GM12892 (cell line): Measurements from ENCODE around the gene DDR2.
A peak's percentile ranks its signal among the peaks of the same experiment; 100 is the strongest.

ENCODE experiments used
- DNase-seq: peaks from one replicate; pipeline ENCODE4 v3.0.0; 2011; ENCODE audit not compliant: insufficient read length
- FAIRE-seq: peaks from 2 replicates; lab custom pipeline; 2011; peaks lifted over from hg19 to GRCh38; lab: Jason Lieb, UNC
- POLR2A ChIP-seq: IDR thresholded peaks from 2 replicates; pipeline ENCODE4 v1.6.1; 2011; ENCODE audit warnings: low read depth, low read length, control low read depth
- POLR2AphosphoS5 ChIP-seq: IDR thresholded peaks from 2 replicates; pipeline ENCODE4 v1.6.1; 2011; ENCODE audit warnings: low read depth, low read length, control low read depth
- TAF1 ChIP-seq: IDR thresholded peaks from 2 replicates; pipeline ENCODE4 v1.6.1; 2011; ENCODE audit warnings: low read depth, mild to moderate bottlenecking, control low read depth, low read length, borderline replicate concordance

The DDR2 gene

DNA sequence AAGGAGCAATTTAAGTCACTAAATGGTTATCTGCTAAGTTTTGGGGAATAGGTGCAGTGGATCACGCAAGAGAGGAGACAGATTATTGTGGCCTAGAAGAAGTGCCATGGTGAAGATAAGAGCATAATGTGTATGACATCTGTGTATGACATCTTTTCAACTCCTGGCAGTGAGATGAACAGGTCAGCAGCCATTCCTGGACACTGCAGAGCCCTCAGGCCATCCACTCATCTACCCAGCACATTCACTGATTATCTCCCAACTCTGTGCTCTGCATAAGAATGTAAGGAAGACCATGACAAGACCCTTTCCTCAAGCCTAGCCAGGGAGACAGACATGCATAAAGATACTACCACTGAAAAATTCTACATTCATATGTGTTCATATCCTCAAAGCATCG, 73.7 kb downstream of the DDR2 start:
- TF ChIP-seq POLR2A (no peak), TAF1 (no peak), POLR2AphosphoS5 (no peak)
- no peak for FAIRE-seq
- no peak for DNase-seq

GRCh38 chr1:162706606-162707005, 74.3 kb downstream of the DDR2 start:
- DNase-seq (no peak), FAIRE-seq (no peak)
- TF ChIP-seq TAF1: no peak
- TF ChIP-seq POLR2AphosphoS5: no peak
- no peak for TF ChIP-seq POLR2A

GRCh38 chr1:162708286-162708685, 76.0 kb downstream of the DDR2 start:
- TF ChIP-seq POLR2A: no peak
- no peak for TF ChIP-seq POLR2AphosphoS5
- TF ChIP-seq TAF1: no peak
- DNase-seq (no peak), FAIRE-seq (no peak)

GRCh38 chr1:162709132-162709860, 77.0 kb downstream of the DDR2 start:
- DNase-seq: no peak
- no peak for FAIRE-seq
- no peak for TF ChIP-seq TAF1
- no peak for TF ChIP-seq POLR2AphosphoS5
- no peak for TF ChIP-seq POLR2A

GRCh38 chr1:162709870-162710269, 77.6 kb downstream of the DDR2 start:
- no peak for FAIRE-seq
- TF ChIP-seq POLR2AphosphoS5 (no peak), TAF1 (no peak), POLR2A (no peak)
- no peak for DNase-seq

DNA sequence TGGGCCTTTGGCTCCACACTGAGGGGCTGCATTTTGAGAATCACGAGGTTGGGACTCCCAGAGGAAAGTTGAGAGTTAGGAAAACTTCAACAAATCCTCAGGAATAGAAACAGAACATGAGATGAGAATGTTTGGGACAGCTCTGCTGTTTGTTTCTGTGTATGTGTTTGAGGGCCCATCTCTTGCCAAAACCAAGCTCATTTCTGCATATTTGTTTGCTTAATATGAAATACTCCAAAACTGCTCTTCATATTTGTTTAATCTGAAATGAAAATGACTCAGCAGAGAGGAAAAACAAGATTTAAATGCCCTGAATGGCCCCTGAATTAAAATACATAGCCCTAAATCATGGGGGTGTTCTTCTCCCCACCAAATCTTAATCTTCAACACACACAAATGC, 78.1 kb downstream of the DDR2 start:
- FAIRE-seq (no peak), DNase-seq (no peak)
- TF ChIP-seq POLR2A (no peak), POLR2AphosphoS5 (no peak), TAF1 (no peak)

DNA sequence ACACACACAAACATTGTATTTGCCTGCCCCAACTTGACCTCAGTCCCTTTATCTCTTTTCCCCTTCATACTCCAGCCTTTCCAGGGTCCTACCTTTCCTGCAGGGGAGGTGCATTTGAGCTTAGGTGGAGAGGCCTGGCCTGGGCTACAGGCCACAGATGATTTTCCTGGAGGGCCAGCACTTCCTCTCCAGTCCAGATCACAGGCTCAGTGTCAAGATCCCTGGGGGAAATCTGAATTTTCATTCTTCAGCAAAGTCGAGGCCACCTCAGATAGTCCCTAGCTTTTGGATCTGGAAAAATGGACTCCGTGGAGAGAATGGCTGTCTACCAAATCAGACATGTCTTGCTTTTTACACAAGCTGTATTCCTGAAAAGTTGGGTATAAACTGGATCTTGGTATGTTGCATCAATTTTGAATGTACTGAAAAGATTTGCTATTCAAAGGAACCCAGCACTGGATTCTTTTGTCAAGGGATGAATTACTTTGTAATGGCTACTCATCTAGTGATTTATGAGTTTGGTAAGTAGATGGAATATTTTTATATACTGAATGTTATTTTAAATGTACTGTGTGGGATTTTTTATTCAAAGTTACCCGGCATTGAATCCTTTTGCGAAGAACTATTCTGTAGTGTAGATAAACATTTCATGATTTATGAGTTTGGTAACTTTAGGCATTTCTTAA, 78.7 kb downstream of the DDR2 start:
- DNase-seq: no peak
- FAIRE-seq: no peak
- no peak for TF ChIP-seq TAF1

GRCh38 chr1:162712317-162713029, 80.2 kb downstream of the DDR2 start:
- no peak for TF ChIP-seq TAF1
- no peak for TF ChIP-seq POLR2A
- no peak for TF ChIP-seq POLR2AphosphoS5
- FAIRE-seq (no peak), DNase-seq (no peak)

GRCh38 chr1:162716123-162716522, 83.9 kb downstream of the DDR2 start:
- FAIRE-seq (no peak), DNase-seq (no peak)
- TF ChIP-seq POLR2AphosphoS5: no peak
- no peak for TF ChIP-seq POLR2A
- no peak for TF ChIP-seq TAF1

DNA sequence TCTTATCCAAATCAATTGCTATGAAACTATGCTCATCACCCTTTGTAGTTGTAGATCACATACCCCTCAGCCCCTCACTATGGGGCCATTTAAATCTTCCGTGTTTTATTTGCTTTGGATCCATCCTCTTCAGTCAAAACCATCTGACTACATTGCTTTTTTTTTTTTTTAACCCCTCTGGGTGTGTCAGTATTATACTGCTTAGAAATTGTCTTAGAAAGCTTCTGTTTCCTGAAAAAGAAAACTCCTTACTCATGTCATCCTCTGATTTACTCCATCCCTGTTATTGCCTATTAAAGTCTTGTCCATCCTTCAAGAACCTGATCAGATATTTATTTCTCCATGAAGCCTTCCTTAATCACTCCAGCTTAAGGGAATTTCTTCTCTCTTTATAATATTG, 84.3 kb downstream of the DDR2 start:
- no peak for FAIRE-seq
- no peak for TF ChIP-seq POLR2AphosphoS5
- no peak for TF ChIP-seq TAF1
- TF ChIP-seq POLR2A: no peak
- DNase-seq: no peak

DNA sequence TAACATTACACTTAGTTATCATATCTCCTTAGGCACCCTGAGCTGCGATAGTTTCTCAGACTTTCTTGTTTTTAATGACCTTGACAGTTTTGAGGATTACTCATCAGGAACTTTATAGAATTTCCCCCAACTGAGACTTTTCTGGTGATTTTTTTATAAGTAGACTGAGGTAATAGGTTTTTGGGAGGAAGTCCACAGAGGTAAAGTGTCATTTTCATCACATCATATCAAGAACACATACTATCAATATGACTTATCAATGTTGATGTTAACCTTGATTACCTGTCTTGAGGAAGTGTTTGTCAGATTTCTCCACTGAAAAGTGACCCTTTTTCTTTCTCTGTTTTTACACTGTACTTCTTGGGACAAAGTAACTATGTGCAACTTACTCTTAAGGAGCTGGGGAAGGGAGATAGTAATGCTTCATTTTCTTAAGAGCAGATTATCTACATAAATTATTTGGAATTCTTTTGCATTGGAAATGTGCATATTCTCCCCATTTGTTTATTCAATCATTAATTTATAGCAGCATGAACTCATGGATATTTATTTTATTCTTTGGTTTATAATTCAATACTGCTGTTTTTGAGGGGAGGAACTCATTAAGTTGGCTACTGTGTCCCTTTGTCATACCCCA, 85.4 kb downstream of the DDR2 start:
- no peak for TF ChIP-seq TAF1
- no peak for TF ChIP-seq POLR2A
- no peak for TF ChIP-seq POLR2AphosphoS5
- DNase-seq: no peak
- FAIRE-seq: peak; percentile 24

GRCh38 chr1:162719678-162720077, 87.4 kb downstream of the DDR2 start:
- FAIRE-seq (no peak), DNase-seq (no peak)
- TF ChIP-seq POLR2AphosphoS5 (no peak), TAF1 (no peak), POLR2A (no peak)

- FAIRE-seq (no peak), DNase-seq (no peak)
- TF ChIP-seq POLR2AphosphoS5: no peak
Observed at GRCh38 chr1:162720996-162721395, 88.7 kb downstream of the DDR2 start.
